GM23338 (cell line): Measurements from ENCODE around the gene ATPAF1. TPM values are rescaled to one million over a fixed set of nuclear protein-coding genes. Genes with fewer than 3 reads are reported as not detected.

Experiments
- ATAC-seq: fragments of 200-7000 bp; cut with Tn5 transposase; 3 replicates; pipeline ENCODE4 v1.9.1; 2020
- DNase-seq: peaks from one replicate; pipeline ENCODE4 v3.0.0-alpha.2; 2015; ENCODE audit warnings: low spot score
- H2AFZ ChIP-seq: fragments of 200-600 bp; sonication (generic); 2 replicates; pipeline ENCODE4 v1.8.0; 2016; ENCODE audit warnings: antibody characterized with exemption, mild to moderate bottlenecking, moderate library complexity
- H3F3A ChIP-seq: fragments of 200-600 bp; sonication (generic); replicated peaks from 2 replicates; pipeline ENCODE4 v1.8.0; 2017; ENCODE audit warnings: antibody characterized with exemption, mixed run types, low read depth
- H3K27ac ChIP-seq: fragments of 200-600 bp; sonication (generic); 2 replicates; pipeline ENCODE4 v1.6.1; 2016; ENCODE audit warnings: low read depth
- H3K27me3 ChIP-seq: fragments of 200-600 bp; sonication (generic); 2 replicates; pipeline ENCODE4 v1.8.0; 2016; ENCODE audit warnings: mild to moderate bottlenecking, mixed run types, moderate library complexity; ENCODE audit not compliant: insufficient read depth
- H3K36me3 ChIP-seq: fragments of 200-600 bp; sonication (generic); 2 replicates; pipeline ENCODE4 v1.8.0; 2016; ENCODE audit warnings: mild to moderate bottlenecking; ENCODE audit not compliant: insufficient read depth
- H3K4me1 ChIP-seq: fragments of 200-600 bp; sonication (generic); 2 replicates; pipeline ENCODE4 v1.8.0; 2016; ENCODE audit warnings: mild to moderate bottlenecking, moderate library complexity; ENCODE audit not compliant: insufficient read depth
- H3K4me2 ChIP-seq: fragments of 200-600 bp; sonication (generic); 2 replicates; pipeline ENCODE4 v1.7.1; 2017; ENCODE audit warnings: mixed run types
- H3K4me3 ChIP-seq: fragments of 200-600 bp; sonication (generic); 2 replicates; pipeline ENCODE4 v1.6.1; 2016; ENCODE audit warnings: mixed run types
- H3K79me2 ChIP-seq: fragments of 200-600 bp; sonication (generic); replicated peaks from 2 replicates; pipeline ENCODE4 v1.8.0; 2017; ENCODE audit warnings: mild to moderate bottlenecking; ENCODE audit not compliant: insufficient read depth
- H3K9me2 ChIP-seq: fragments of 200-600 bp; sonication (generic); 2 replicates; pipeline ENCODE4 v1.8.0; 2017; ENCODE audit not compliant: insufficient read depth
- H4K20me1 ChIP-seq: fragments of 200-600 bp; sonication (generic); replicated peaks from 2 replicates; pipeline ENCODE4 v1.8.0; 2017; ENCODE audit warnings: mild to moderate bottlenecking; ENCODE audit not compliant: insufficient read depth
- H3K27ac Mint-ChIP-seq: 2 replicates; pipeline ENCODE4 v1.8.0; 2020; ENCODE audit warnings: inconsistent platforms, mild to moderate bottlenecking, moderate library complexity, mixed read lengths
- H3K27me3 Mint-ChIP-seq: 3 replicates; pipeline ENCODE4 v1.8.0; 2022; ENCODE audit warnings: low read depth, mild to moderate bottlenecking, moderate library complexity, mixed read lengths, inconsistent platforms; ENCODE audit not compliant: insufficient read depth, poor library complexity
- H3K36me3 Mint-ChIP-seq: 3 replicates; pipeline ENCODE4 v1.8.0; 2021; ENCODE audit warnings: low read depth, mild to moderate bottlenecking, inconsistent platforms, moderate library complexity, mixed read lengths
- H3K4me1 Mint-ChIP-seq: 3 replicates; pipeline ENCODE4 v1.8.0; 2020; ENCODE audit warnings: mild to moderate bottlenecking, inconsistent platforms, mixed read lengths
- H3K4me3 Mint-ChIP-seq: 3 replicates; pipeline ENCODE4 v1.8.0; 2021; ENCODE audit warnings: moderate library complexity, mild to moderate bottlenecking, inconsistent platforms, mixed read lengths
- H3K9me3 Mint-ChIP-seq: 3 replicates; pipeline ENCODE4 v1.8.0; 2020; ENCODE audit warnings: moderate library complexity, mild to moderate bottlenecking, inconsistent platforms, mixed read lengths
- CREB1 ChIP-seq: fragments of 250-450 bp; sonication (Bioruptor Pico); IDR thresholded peaks from 2 replicates; pipeline ENCODE4 v1.5.0; 2020; ENCODE audit warnings: low read depth, mild to moderate bottlenecking, moderate library complexity
- EZH2 ChIP-seq: fragments of 200-600 bp; sonication (generic); IDR thresholded peaks from one replicate; pipeline ENCODE4 v1.8.0; 2017; ENCODE audit warnings: antibody characterized with exemption, mild to moderate bottlenecking, low read depth; ENCODE audit not compliant: unreplicated experiment
- EZH2phosphoT487 ChIP-seq: fragments of 200-600 bp; sonication (generic); IDR thresholded peaks from one replicate; pipeline ENCODE4 v1.8.1; 2018; ENCODE audit warnings: antibody characterized with exemption; ENCODE audit not compliant: unreplicated experiment
- JUNB ChIP-seq: IDR thresholded peaks from one replicate; pipeline ENCODE4 v1.6.1; 2016; ENCODE audit warnings: antibody characterized with exemption; ENCODE audit not compliant: unreplicated experiment
- NANOG ChIP-seq: IDR thresholded peaks from 2 replicates; pipeline ENCODE4 v1.6.1; 2016; ENCODE audit warnings: antibody characterized with exemption, borderline replicate concordance
- POLR2AphosphoS5 ChIP-seq: IDR thresholded peaks from 2 replicates; pipeline ENCODE4 v1.6.1; 2016; ENCODE audit warnings: antibody characterized with exemption, low read depth
- STAT1 ChIP-seq: IDR thresholded peaks from one replicate; pipeline ENCODE4 v1.6.1; 2016; ENCODE audit warnings: antibody characterized with exemption; ENCODE audit not compliant: unreplicated experiment
- ZNF114 ChIP-seq: fragments of 250-450 bp; sonication (Bioruptor Pico); IDR thresholded peaks from 2 replicates; pipeline ENCODE4 v1.5.0; 2020; ENCODE audit warnings: mild to moderate bottlenecking, moderate library complexity
- ZNF331 ChIP-seq: fragments of 250-450 bp; sonication (Bioruptor Pico); IDR thresholded peaks from 2 replicates; pipeline ENCODE4 v1.5.0; 2020; ENCODE audit warnings: low read depth, mild to moderate bottlenecking, moderate library complexity
- long read RNA-seq: library from polyadenylated mRNA; unstranded; transcript quantifications from one replicate; pipeline ENCODE4 v2.0.0, GENCODE V29; 2020; ENCODE audit not compliant: unreplicated experiment
- polyA plus RNA-seq: library from polyadenylated mRNA; unstranded; fragments of >200 nt; fragmentation: Nextera tagmentation; extraction: Ambion mirVana; gene quantifications from 2 replicates; pipeline ENCODE4 v1.2.1, GENCODE V29; 2016
- total RNA-seq: library from RNA; depleted of rRNA; stranded (reverse); fragments of >200 nt; shearing (Covaris generic); gene quantifications from 2 replicates; pipeline ENCODE4 v1.2.3, GENCODE V29; 2014; rRNA removed
- TF ChIP-seq, protein P1 (sequence below), 2 experiments: fragments of 200-600 bp in 1 of 2; sonication (generic) in 1 of 2; conservative IDR thresholded peaks; 2 replicates each; pipeline versions ENCODE4 v1.5.1 to v1.6.1; 2016 to 2017; ENCODE audit warnings: antibody characterized with exemption in 2 of 2, low read depth in 2 of 2, mild to moderate bottlenecking in 2 of 2, moderate library complexity in 1 of 2
- TF ChIP-seq, protein P2 (sequence below): fragments of 250-450 bp; sonication (Bioruptor Pico); IDR thresholded peaks from 2 replicates; pipeline ENCODE4 v1.5.0; 2020; ENCODE audit warnings: mild to moderate bottlenecking, moderate library complexity
- TF ChIP-seq, protein P3 (sequence below): IDR thresholded peaks from one replicate; pipeline ENCODE4 v1.6.1; 2018; ENCODE audit warnings: antibody characterized with exemption; ENCODE audit not compliant: unreplicated experiment

The ATPAF1 gene, protein sequence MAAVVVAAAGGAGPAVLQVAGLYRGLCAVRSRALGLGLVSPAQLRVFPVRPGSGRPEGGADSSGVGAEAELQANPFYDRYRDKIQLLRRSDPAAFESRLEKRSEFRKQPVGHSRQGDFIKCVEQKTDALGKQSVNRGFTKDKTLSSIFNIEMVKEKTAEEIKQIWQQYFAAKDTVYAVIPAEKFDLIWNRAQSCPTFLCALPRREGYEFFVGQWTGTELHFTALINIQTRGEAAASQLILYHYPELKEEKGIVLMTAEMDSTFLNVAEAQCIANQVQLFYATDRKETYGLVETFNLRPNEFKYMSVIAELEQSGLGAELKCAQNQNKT
- total RNA-seq = 45.9 and 67.6 TPM in 2 replicates
- polyA plus RNA-seq = 35.9 and 41.2 TPM in 2 replicates
- long read RNA-seq, full-length matches to known transcripts = 52 of 56 reads
- long read RNA-seq, partial matches to known transcripts = 1 of 56 reads
- long read RNA-seq, other reads (novel, unspliced or antisense) = 3 of 56 reads

DNA sequence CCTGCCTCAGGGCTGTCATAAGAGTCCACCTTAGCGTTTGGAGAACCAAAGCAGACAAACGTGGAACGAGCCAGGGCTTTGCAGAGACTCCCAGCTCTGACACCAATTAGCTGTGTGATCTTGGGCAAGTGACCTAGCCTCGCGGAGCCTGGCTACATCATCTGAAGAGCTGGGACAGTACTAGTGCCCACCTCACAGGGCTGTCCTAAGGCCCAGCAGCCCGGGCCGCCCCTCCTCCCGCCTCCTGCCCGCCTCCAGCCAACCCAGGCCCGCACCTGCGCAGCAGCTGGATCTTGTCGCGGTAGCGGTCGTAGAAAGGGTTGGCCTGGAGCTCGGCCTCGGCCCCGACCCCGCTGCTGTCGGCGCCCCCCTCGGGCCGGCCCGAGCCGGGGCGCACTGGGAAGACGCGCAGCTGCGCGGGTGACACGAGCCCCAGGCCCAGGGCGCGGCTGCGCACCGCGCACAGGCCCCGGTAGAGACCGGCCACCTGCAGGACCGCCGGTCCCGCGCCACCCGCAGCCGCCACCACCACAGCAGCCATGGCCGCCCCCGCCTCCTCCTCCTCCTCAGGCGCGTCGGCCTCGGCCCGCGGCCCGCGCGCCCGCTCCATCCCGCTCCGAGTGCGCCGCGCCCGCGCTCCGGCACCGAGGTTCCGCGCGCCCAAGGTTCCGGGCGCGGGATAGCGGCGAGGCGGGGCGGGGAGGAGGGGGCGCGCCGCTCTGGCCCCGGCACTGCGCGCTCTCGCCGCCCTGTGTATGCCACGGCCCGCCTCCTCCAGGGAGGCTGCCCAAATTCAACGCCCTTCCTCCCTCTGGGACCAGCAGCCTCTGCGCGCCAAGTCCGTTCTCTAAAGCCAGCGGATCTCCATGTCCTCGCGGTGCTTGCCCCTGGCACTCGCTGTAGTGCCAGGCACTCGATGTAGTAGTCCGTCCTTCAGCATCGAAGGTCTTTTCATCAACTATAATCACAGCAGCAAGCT, at the start of gene ATPAF1:
Gene ATPAF1, minus strand, starts transcription at position 583 of the 979 bp plus-strand sequence. Its CDS starts 42 bp downstream, at position 541.
- Histone ChIP-seq H3K4me2 (peak within 1 kb of the TSS; percentile 99), H3K4me1 (peaks cover 23% of the 10 kb centered on the region), H3K36me3 (peaks cover 4% of the 10 kb centered on the region), H3K4me3 (peak within 1 kb of the TSS; percentile 92), H4K20me1 (peaks cover 6% of the 10 kb centered on the region; the same call in 1 of the 2 replicates), H2AFZ (peak within 1 kb of the TSS; percentile 78), H3K9me2 (no peaks in the 10 kb centered on the region), H3K27me3 (no peaks in the 10 kb centered on the region), H3K79me2 (peaks cover 16% of the 10 kb centered on the region), H3F3A (no peaks in the 10 kb centered on the region), H3K27ac (no peak within 1 kb of the TSS; the same call in 1 of the 2 replicates)
- TF ChIP-seq ZNF114 = no peak
- TF ChIP-seq, protein P1, sequence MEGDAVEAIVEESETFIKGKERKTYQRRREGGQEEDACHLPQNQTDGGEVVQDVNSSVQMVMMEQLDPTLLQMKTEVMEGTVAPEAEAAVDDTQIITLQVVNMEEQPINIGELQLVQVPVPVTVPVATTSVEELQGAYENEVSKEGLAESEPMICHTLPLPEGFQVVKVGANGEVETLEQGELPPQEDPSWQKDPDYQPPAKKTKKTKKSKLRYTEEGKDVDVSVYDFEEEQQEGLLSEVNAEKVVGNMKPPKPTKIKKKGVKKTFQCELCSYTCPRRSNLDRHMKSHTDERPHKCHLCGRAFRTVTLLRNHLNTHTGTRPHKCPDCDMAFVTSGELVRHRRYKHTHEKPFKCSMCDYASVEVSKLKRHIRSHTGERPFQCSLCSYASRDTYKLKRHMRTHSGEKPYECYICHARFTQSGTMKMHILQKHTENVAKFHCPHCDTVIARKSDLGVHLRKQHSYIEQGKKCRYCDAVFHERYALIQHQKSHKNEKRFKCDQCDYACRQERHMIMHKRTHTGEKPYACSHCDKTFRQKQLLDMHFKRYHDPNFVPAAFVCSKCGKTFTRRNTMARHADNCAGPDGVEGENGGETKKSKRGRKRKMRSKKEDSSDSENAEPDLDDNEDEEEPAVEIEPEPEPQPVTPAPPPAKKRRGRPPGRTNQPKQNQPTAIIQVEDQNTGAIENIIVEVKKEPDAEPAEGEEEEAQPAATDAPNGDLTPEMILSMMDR (conservative IDR thresholded peaks at IDR 0.05; ENCODE audit: low read depth in 2 of 2) = 0 out of 4 replicates have a peak, but pooled peaks of 1 of the 2 experiments have one; percentile 1
- peak; percentile 78 for TF ChIP-seq POLR2AphosphoS5
- TF ChIP-seq, protein P2, sequence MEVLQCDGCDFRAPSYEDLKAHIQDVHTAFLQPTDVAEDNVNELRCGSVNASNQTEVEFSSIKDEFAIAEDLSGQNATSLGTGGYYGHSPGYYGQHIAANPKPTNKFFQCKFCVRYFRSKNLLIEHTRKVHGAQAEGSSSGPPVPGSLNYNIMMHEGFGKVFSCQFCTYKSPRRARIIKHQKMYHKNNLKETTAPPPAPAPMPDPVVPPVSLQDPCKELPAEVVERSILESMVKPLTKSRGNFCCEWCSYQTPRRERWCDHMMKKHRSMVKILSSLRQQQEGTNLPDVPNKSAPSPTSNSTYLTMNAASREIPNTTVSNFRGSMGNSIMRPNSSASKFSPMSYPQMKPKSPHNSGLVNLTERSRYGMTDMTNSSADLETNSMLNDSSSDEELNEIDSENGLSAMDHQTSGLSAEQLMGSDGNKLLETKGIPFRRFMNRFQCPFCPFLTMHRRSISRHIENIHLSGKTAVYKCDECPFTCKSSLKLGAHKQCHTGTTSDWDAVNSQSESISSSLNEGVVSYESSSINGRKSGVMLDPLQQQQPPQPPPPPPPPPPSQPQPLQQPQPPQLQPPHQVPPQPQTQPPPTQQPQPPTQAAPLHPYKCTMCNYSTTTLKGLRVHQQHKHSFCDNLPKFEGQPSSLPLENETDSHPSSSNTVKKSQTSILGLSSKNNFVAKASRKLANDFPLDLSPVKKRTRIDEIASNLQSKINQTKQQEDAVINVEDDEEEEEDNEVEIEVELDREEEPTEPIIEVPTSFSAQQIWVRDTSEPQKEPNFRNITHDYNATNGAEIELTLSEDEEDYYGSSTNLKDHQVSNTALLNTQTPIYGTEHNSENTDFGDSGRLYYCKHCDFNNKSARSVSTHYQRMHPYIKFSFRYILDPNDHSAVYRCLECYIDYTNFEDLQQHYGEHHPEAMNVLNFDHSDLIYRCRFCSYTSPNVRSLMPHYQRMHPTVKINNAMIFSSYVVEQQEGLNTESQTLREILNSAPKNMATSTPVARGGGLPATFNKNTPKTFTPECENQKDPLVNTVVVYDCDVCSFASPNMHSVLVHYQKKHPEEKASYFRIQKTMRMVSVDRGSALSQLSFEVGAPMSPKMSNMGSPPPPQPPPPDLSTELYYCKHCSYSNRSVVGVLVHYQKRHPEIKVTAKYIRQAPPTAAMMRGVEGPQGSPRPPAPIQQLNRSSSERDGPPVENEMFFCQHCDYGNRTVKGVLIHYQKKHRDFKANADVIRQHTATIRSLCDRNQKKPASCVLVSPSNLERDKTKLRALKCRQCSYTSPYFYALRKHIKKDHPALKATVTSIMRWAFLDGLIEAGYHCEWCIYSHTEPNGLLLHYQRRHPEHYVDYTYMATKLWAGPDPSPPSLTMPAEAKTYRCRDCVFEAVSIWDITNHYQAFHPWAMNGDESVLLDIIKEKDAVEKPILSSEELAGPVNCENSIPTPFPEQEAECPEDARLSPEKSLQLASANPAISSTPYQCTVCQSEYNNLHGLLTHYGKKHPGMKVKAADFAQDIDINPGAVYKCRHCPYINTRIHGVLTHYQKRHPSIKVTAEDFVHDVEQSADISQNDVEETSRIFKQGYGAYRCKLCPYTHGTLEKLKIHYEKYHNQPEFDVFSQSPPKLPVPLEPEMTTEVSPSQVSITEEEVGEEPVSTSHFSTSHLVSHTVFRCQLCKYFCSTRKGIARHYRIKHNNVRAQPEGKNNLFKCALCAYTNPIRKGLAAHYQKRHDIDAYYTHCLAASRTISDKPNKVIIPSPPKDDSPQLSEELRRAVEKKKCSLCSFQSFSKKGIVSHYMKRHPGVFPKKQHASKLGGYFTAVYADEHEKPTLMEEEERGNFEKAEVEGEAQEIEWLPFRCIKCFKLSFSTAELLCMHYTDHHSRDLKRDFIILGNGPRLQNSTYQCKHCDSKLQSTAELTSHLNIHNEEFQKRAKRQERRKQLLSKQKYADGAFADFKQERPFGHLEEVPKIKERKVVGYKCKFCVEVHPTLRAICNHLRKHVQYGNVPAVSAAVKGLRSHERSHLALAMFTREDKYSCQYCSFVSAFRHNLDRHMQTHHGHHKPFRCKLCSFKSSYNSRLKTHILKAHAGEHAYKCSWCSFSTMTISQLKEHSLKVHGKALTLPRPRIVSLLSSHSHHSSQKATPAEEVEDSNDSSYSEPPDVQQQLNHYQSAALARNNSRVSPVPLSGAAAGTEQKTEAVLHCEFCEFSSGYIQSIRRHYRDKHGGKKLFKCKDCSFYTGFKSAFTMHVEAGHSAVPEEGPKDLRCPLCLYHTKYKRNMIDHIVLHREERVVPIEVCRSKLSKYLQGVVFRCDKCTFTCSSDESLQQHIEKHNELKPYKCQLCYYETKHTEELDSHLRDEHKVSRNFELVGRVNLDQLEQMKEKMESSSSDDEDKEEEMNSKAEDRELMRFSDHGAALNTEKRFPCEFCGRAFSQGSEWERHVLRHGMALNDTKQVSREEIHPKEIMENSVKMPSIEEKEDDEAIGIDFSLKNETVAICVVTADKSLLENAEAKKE = no peak
- TF ChIP-seq STAT1 = no peak
- no peak for TF ChIP-seq EZH2phosphoT487
- TF ChIP-seq NANOG = no peak
- no peak for TF ChIP-seq EZH2
- TF ChIP-seq ZNF331 (CRISPR knock-in tag) = no peak
- TF ChIP-seq, protein P3, sequence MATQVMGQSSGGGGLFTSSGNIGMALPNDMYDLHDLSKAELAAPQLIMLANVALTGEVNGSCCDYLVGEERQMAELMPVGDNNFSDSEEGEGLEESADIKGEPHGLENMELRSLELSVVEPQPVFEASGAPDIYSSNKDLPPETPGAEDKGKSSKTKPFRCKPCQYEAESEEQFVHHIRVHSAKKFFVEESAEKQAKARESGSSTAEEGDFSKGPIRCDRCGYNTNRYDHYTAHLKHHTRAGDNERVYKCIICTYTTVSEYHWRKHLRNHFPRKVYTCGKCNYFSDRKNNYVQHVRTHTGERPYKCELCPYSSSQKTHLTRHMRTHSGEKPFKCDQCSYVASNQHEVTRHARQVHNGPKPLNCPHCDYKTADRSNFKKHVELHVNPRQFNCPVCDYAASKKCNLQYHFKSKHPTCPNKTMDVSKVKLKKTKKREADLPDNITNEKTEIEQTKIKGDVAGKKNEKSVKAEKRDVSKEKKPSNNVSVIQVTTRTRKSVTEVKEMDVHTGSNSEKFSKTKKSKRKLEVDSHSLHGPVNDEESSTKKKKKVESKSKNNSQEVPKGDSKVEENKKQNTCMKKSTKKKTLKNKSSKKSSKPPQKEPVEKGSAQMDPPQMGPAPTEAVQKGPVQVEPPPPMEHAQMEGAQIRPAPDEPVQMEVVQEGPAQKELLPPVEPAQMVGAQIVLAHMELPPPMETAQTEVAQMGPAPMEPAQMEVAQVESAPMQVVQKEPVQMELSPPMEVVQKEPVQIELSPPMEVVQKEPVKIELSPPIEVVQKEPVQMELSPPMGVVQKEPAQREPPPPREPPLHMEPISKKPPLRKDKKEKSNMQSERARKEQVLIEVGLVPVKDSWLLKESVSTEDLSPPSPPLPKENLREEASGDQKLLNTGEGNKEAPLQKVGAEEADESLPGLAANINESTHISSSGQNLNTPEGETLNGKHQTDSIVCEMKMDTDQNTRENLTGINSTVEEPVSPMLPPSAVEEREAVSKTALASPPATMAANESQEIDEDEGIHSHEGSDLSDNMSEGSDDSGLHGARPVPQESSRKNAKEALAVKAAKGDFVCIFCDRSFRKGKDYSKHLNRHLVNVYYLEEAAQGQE = no peak
- no peak for TF ChIP-seq JUNB
- TF ChIP-seq CREB1 = no peak
- H3K4me1 Mint-ChIP-seq = peaks cover 19% of the 10 kb centered on the region
- H3K9me3 Mint-ChIP-seq = no peaks in the 10 kb centered on the region
- H3K36me3 Mint-ChIP-seq = peaks cover 20% of the 10 kb centered on the region; the same call in 2 of the 3 replicates
- no peak within 1 kb of the TSS for H3K27ac Mint-ChIP-seq
- DNase-seq (peak; percentile 94), ATAC-seq (peak; percentile 87)
- peak within 1 kb of the TSS; percentile 78; the same call in 2 of the 3 replicates for H3K4me3 Mint-ChIP-seq
- H3K27me3 Mint-ChIP-seq = no peaks in the 10 kb centered on the region
